SU-DHL-6 (cell line): ENCODE measurements around the gene CNTROB.

ENCODE experiments used
- EZH2phosphoT487 ChIP-seq: fragments of 200-600 bp; sonication (generic), shearing (Covaris generic); conservative IDR thresholded peaks from 2 replicates; pipeline ENCODE4 v1.6.1; 2018; ENCODE audit warnings: mild to moderate bottlenecking, antibody characterized with exemption, low read length, moderate library complexity, mixed read lengths
- TF ChIP-seq, protein P1 (sequence below): fragments of 200-600 bp; sonication (generic); IDR thresholded peaks from one replicate; pipeline ENCODE4 v1.5.1; 2017; ENCODE audit warnings: antibody characterized with exemption, mild to moderate bottlenecking, low read length, moderate library complexity; ENCODE audit not compliant: insufficient read depth, poor library complexity, severe bottlenecking

DNA sequence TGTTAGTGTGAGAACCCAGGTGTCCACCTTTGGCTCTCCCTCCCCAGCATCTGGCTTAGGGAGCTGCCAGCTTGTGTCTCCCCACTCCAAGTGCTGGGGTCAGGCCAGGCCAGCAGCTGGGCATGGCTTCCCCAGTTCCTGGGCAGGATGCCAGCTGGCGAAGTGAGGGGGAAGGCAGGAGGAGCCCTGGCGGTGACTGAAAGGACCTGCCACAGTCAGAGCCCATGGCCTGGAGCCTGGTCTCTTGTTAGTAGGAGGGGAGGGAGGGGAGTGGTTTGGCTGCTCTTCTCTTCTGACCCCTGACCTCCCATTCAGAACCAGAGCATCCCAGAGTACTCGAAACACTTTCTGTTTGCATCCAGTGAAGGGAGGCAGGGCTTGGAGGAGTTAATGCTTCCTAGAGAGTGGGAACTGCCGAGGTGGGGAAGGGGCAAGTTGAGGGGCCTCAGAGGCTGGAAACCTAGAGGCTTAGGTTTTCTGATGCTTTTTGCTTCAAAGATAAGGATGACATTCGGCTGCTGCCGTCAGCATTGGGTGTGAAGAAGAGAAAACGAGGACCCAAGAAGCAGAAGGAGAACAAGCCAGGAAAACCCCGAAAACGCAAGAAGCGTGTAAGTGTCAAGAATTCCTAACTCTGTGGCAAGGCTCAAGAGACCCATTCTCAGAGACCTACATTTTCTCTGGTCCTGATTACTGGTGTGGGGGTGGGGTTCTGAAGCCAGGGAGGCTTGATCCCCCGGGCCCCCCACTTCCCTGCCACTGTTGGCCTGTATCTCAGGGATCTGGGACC, 42.6 kb upstream of the CNTROB start:
- TF ChIP-seq, protein P1, sequence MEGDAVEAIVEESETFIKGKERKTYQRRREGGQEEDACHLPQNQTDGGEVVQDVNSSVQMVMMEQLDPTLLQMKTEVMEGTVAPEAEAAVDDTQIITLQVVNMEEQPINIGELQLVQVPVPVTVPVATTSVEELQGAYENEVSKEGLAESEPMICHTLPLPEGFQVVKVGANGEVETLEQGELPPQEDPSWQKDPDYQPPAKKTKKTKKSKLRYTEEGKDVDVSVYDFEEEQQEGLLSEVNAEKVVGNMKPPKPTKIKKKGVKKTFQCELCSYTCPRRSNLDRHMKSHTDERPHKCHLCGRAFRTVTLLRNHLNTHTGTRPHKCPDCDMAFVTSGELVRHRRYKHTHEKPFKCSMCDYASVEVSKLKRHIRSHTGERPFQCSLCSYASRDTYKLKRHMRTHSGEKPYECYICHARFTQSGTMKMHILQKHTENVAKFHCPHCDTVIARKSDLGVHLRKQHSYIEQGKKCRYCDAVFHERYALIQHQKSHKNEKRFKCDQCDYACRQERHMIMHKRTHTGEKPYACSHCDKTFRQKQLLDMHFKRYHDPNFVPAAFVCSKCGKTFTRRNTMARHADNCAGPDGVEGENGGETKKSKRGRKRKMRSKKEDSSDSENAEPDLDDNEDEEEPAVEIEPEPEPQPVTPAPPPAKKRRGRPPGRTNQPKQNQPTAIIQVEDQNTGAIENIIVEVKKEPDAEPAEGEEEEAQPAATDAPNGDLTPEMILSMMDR = no peak
- no peak for TF ChIP-seq EZH2phosphoT487
